Naive thymus-derived CD8-positive, alpha-beta T cell (primary cell): ENCODE results near the gene ZKSCAN1. TPM values are rescaled to one million over a fixed set of nuclear protein-coding genes. Genes with fewer than 3 reads are reported as not detected.
A peak's percentile ranks its signal among the peaks of the same experiment; 100 is the strongest.

ENCODE experiments used
- ATAC-seq, 2 donors: fragments of 150-1000 bp; cut with Tn5 transposase in 1 of 2; sonication (Bioruptor Pico), chemical (Tn5 transposase) in 1 of 2; 1 replicate in 1 of 2; 2 replicates in 1 of 2; pipeline ENCODE4 v1.10.0; 2021; ENCODE audit warnings: mild to moderate bottlenecking in 2 of 2, moderate library complexity in 2 of 2
- POLR2A ChIA-PET: fragments of 350-600 bp; sonication (Branson Sonifier 250); formaldehyde crosslinking; loops from one replicate; lab custom pipeline; 2021; ENCODE audit warnings: antibody characterized with exemption; lab: Charles Lee
- DNase-seq, 10 donors: peaks; one replicate each; pipeline versions ENCODE4 v3.0.0 to v3.0.0-alpha.2; 2020 to 2022
- H3K27ac Mint-ChIP-seq, 10 donors: one replicate each; pipeline ENCODE4 v1.8.0; 2020 to 2022; ENCODE audit warnings: mild to moderate bottlenecking in 10 of 10, mixed read lengths in 10 of 10, moderate library complexity in 4 of 10, inconsistent platforms in 1 of 10
- H3K27me3 Mint-ChIP-seq, 5 donors: one replicate each; pipeline ENCODE4 v1.8.0; 2021 to 2022; ENCODE audit warnings: mixed read lengths in 5 of 5
- H3K36me3 Mint-ChIP-seq, 3 donors: one replicate each; pipeline ENCODE4 v1.8.0; 2020 to 2022; ENCODE audit warnings: mixed read lengths in 3 of 3, mild to moderate bottlenecking in 2 of 3, inconsistent platforms in 1 of 3
- H3K4me1 Mint-ChIP-seq, 4 donors: one replicate each; pipeline ENCODE4 v1.8.0; 2021 to 2022; ENCODE audit warnings: mixed read lengths in 4 of 4
- H3K4me3 Mint-ChIP-seq, 10 donors: one replicate each; pipeline ENCODE4 v1.8.0; 2020 to 2022; ENCODE audit warnings: mild to moderate bottlenecking in 10 of 10, mixed read lengths in 10 of 10, moderate library complexity in 6 of 10, inconsistent platforms in 1 of 10
- H3K9me3 Mint-ChIP-seq, 9 donors: one replicate each; pipeline ENCODE4 v1.8.0; 2020 to 2022; ENCODE audit warnings: mixed read lengths in 9 of 9, mild to moderate bottlenecking in 3 of 9, inconsistent platforms in 1 of 9, moderate library complexity in 1 of 9
- polyA plus RNA-seq, 3 donors: library from polyadenylated mRNA; unstranded; fragments of 300-500 nt; fragmentation: Illumina TruSeq; gene quantifications; one replicate each; pipeline ENCODE4 v1.2.3, GENCODE V29; 2021
- total RNA-seq, 8 experiments: library from RNA in 2 of 8; stranded (reverse) in 2 of 8; gene quantifications; one replicate each; pipeline ENCODE4 v1.2.3 and lab custom pipeline; 2021 to 2026

ZKSCAN1 gene
- total and polyA plus RNA-seq, 5 experiments from 2014 or later: 39.1 to 108 (median 63.6) TPM

DNA sequence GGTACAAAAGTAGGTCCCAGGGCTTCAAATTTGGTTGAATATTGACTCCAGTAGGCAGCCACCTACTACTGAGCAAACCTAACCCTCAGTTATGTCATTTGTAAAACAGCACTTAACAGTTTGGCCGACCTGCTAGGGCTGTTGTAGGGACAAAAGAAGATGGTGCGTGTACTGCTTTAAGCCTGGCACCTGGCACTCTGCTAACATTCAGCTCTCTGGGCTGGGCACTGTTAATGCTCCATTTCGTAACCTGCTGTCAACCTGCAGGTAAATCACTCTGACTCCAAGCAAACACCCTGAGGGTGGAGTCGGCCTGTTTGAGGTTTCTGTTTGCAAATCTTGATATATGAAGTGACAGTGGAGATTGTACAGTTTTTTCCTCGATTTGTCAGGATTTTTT, 7.2 kb downstream of the ZKSCAN1 start:
- H3K4me1 Mint-ChIP-seq: peaks cover 11 to 39% (median 36%) of the 10 kb centered on the region in 4 donors
- ATAC-seq (no peak), DNase-seq (no peak)
- no peaks in the 10 kb centered on the region for H3K9me3 Mint-ChIP-seq
- no peaks in the 10 kb centered on the region for H3K27me3 Mint-ChIP-seq
- H3K27ac Mint-ChIP-seq: no peak overlapping the region
- H3K36me3 Mint-ChIP-seq: peaks cover 0 to 75% (median 5%) of the 10 kb centered on the region in 3 donors
- H3K4me3 Mint-ChIP-seq: no peak overlapping the region
- POLR2A ChIA-PET: no interaction called here

DNA sequence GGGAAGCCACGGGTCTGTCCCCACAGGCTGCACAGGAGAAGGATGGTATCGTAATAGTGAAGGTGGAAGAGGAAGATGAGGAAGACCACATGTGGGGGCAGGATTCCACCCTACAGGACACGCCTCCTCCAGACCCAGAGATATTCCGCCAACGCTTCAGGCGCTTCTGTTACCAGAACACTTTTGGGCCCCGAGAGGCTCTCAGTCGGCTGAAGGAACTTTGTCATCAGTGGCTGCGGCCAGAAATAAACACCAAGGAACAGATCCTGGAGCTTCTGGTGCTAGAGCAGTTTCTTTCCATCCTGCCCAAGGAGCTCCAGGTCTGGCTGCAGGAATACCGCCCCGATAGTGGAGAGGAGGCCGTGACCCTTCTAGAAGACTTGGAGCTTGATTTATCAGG, 8.1 kb downstream of the ZKSCAN1 start:
- Mint-ChIP-seq H3K27me3 (no peaks in the 10 kb centered on the region), H3K36me3 (peaks cover 0 to 76% (median 4%) of the 10 kb centered on the region in 3 donors), H3K27ac (peak overlapping the region in 2 of 10 donors; percentile 22 to 44), H3K4me3 (no peak overlapping the region), H3K4me1 (peaks cover 8 to 32% (median 29%) of the 10 kb centered on the region in 4 donors), H3K9me3 (no peaks in the 10 kb centered on the region)
- DNase-seq (no peak), ATAC-seq (no peak)
- POLR2A ChIA-PET: no interaction called here

DNA sequence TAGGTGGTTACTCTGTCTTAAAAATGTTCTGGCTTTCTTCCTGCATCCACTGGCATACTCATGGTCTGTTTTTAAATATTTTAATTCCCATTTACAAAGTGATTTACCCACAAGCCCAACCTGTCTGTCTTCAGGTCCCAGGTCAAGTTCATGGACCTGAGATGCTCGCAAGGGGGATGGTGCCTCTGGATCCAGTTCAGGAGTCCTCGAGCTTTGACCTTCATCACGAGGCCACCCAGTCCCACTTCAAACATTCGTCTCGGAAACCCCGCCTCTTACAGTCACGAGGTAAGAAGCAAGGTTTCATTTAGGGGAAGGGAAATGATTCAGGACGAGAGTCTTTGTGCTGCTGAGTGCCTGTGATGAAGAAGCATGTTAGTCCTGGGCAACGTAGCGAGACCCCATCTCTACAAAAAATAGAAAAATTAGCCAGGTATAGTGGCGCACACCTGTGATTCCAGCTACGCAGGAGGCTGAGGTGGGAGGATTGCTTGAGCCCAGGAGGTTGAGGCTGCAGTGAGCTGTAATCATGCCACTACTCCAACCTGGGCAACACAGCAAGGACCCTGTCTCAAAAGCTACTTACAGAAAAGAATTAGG, 8.7 kb downstream of the ZKSCAN1 start:
- POLR2A ChIA-PET: interaction anchor here (1.9 kb wide), 1 partner anchor 9 kb away, joined by 7 read pairs; the partner anchor contains the start of gene ZKSCAN1
- H3K27me3 Mint-ChIP-seq: no peaks in the 10 kb centered on the region
- DNase-seq (no peak), ATAC-seq (no peak)
- no peaks in the 10 kb centered on the region for H3K9me3 Mint-ChIP-seq
- H3K4me1 Mint-ChIP-seq: peaks cover 7 to 26% (median 23%) of the 10 kb centered on the region in 4 donors
- peaks cover 0 to 75% (median 3%) of the 10 kb centered on the region in 3 donors for H3K36me3 Mint-ChIP-seq
- no peak overlapping the region for H3K4me3 Mint-ChIP-seq
- H3K27ac Mint-ChIP-seq: no peak overlapping the region

DNA sequence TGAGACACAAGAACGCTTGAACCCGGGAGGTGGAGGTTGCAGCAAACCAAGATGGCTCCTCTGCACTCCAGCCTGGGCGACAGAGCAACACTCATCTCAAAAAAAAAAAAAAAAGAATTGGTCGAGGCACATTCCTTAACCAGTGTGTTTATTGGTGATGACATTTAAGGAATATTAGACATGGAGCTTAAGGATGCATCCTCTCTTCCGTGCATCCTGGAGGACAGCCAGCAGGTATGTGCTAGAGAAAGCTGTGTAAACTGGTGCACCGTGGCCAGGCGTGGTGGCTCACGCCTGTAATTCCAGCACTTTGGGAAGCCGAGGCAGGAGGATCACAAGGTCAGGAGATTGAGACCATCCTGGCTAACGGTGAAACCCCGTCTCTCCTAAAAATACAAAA, 11.8 kb downstream of the ZKSCAN1 start:
- H3K9me3 Mint-ChIP-seq: no peaks in the 10 kb centered on the region
- POLR2A ChIA-PET: interaction anchor here (0.7 kb wide), 2 partner anchors 11 to 72 kb away, joined by 3 to 5 read pairs; no protein-coding TSS in a partner anchor
- no peak overlapping the region for H3K27ac Mint-ChIP-seq
- no peaks in the 10 kb centered on the region for H3K27me3 Mint-ChIP-seq
- no peak overlapping the region for H3K4me3 Mint-ChIP-seq
- peaks cover 0 to 10% (median 5%) of the 10 kb centered on the region in 4 donors for H3K4me1 Mint-ChIP-seq
- H3K36me3 Mint-ChIP-seq: peaks cover 0 to 89% (median 10%) of the 10 kb centered on the region in 3 donors
- DNase-seq (no peak), ATAC-seq (no peak)

DNA sequence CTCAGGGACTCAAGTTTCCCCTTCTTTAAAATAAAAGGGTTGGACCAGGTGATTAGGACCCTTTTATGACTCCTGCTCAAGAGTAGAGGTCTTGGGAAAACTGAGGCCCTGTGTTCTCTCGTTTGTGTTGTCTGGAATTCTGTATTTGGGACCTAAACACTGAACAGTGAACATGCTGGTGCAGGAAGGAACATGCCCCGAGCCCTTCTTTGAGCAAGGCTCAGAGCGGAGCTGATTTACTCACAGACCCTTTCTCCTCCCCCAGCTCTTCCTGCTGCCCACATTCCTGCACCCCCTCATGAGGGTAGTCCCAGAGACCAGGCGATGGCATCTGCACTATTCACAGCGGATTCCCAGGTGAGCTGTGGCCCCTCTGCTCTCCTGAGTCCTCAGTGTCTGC, 14.2 kb downstream of the ZKSCAN1 start:
- POLR2A ChIA-PET: interaction anchor here (0.6 to 1.0 kb wide), 2 partner anchors 15 to 252 kb away, joined by 3 read pairs; no protein-coding TSS in a partner anchor
- no peaks in the 10 kb centered on the region for H3K27me3 Mint-ChIP-seq
- ATAC-seq (no peak), DNase-seq (no peak)
- H3K4me3 Mint-ChIP-seq: no peak overlapping the region
- peaks cover 0 to 3% (median 0%) of the 10 kb centered on the region in 4 donors for H3K4me1 Mint-ChIP-seq
- H3K36me3 Mint-ChIP-seq: peaks cover 4 to 89% (median 17%) of the 10 kb centered on the region in 3 donors
- no peaks in the 10 kb centered on the region for H3K9me3 Mint-ChIP-seq
- H3K27ac Mint-ChIP-seq: peak overlapping the region in 2 of 10 donors; percentile 9 to 48

DNA sequence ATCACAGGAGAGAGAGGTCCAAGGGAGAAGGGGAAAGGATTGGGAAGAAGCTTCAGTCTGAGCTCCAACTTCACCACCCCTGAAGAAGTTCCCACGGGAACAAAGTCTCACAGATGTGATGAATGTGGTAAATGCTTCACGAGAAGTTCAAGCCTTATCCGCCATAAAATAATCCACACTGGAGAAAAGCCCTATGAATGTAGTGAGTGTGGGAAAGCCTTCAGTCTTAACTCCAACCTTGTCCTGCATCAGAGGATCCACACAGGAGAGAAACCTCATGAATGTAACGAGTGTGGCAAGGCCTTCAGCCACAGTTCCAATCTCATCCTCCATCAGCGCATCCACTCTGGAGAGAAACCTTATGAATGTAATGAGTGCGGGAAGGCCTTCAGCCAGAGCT, 18.1 kb downstream of the ZKSCAN1 start:
- POLR2A ChIA-PET: no interaction called here
- Mint-ChIP-seq H3K27me3 (no peaks in the 10 kb centered on the region), H3K4me3 (no peak overlapping the region), H3K36me3 (peaks cover 4 to 84% (median 28%) of the 10 kb centered on the region in 3 donors), H3K9me3 (no peaks in the 10 kb centered on the region), H3K4me1 (peaks cover 0 to 3% (median 0%) of the 10 kb centered on the region in 4 donors), H3K27ac (no peak overlapping the region)
- no peak for ATAC-seq
- DNase-seq: no peak

DNA sequence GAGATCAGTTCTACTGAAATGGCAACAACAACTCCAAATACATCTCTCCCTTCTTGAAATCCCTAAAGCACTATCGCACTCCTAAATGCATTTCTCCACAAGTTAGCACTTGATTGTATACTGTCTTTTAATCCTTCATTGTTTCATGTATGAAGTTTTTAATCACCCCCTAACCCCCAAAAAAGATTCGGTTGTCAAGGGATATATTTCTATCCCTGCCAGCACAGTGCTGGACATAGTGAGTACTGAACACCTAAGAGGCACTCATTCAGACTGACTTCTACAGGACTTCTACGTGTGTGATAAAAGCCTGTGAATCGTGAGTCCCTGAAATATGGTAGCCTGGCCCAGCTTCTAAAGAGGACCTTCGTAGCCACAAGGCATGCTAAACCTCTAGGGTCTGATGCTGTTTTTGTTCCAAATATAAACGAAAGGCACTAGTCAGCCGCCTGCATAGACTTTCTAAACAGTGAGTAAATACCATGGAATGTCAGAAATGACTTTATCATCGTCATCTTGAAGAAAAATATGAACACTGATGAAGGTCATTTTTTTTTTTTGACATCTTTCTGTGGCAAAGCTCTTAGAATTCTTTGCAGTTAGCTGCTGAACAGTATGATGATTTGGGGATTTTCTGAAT, 19.6 kb downstream of the ZKSCAN1 start:
- peaks cover 0 to 3% (median under 1%) of the 10 kb centered on the region in 4 donors for H3K4me1 Mint-ChIP-seq
- H3K9me3 Mint-ChIP-seq: no peaks in the 10 kb centered on the region
- POLR2A ChIA-PET: no interaction called here
- H3K36me3 Mint-ChIP-seq: peaks cover 4 to 75% (median 28%) of the 10 kb centered on the region in 3 donors
- DNase-seq (no peak), ATAC-seq (no peak)
- no peaks in the 10 kb centered on the region for H3K27me3 Mint-ChIP-seq
- no peak overlapping the region for H3K27ac Mint-ChIP-seq
- H3K4me3 Mint-ChIP-seq: no peak overlapping the region

DNA sequence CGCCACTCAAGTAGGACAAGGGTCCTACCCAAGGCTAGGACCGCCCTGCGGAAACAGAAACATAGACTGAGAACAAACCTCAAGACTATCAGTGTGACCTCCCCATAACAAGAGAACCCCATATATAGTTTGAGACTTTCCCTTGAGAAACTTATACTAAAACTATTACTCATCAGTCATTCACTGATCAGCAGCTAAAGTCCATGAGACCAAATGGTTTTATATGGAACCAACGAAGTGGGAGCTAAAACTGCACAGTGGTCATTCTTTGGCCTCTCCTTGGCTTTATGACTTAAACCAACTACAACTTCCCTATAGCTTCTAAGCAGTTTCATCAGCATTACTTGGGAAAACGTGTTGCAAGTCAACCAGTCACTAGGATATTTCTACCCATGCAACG, 20.5 kb downstream of the ZKSCAN1 start:
- Mint-ChIP-seq H3K27ac (no peak overlapping the region), H3K9me3 (no peaks in the 10 kb centered on the region), H3K4me1 (peaks cover under 1 to 9% (median 8%) of the 10 kb centered on the region in 4 donors), H3K4me3 (no peak overlapping the region), H3K27me3 (no peaks in the 10 kb centered on the region), H3K36me3 (peaks cover 4 to 66% (median 26%) of the 10 kb centered on the region in 3 donors)
- DNase-seq (no peak), ATAC-seq (no peak)
- POLR2A ChIA-PET: interaction anchor here (0.7 kb wide), 1 partner anchor 76 kb away, joined by 3 read pairs; no protein-coding TSS in a partner anchor

DNA sequence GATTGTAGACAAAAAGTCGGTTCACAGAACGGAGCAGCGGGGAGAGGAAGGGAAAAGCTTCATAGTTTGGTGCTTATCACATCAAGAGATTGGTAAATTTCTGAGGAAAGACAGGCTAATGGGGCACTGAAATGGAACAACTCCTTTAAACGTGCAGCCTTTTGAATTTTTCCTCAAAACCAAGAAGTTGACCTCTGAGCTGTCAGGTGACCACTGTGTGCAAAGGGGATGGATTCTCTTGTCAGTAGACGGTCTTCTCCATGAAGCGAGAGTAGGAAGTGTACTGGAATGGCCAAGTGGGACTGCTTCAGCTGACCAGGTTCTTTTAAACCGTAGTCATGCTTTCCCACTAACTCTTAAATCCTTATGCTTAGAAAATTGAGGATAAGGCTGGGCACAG, 22.9 kb downstream of the ZKSCAN1 start:
- POLR2A ChIA-PET: interaction anchor here (1.3 kb wide), 1 partner anchor 37 kb away, joined by 3 read pairs; no protein-coding TSS in a partner anchor
- H3K27me3 Mint-ChIP-seq: no peaks in the 10 kb centered on the region

DNA sequence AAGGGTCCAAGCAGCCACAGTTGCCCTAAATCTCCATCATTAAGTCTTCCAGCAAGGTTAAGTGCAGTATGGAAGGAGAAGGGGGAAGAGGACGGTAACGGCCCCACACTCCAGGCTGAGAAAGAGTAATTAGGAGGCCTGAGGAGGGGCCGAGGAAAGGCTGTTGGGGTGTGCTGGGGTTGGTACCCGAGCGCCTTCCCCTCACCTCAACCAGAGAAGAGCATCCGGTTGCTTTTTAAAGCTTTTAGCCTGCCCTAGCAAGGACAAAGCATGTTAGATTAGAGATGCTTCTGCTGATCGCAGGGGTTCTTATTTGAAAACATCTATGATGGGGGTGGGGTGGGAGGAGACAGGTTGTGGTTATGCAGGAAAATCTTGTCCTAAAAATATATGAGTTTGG, 25.2 kb downstream of the ZKSCAN1 start:
- peaks cover 0 to 19% (median 6%) of the 10 kb centered on the region in 3 donors for H3K36me3 Mint-ChIP-seq
- no peak for DNase-seq
- H3K4me1 Mint-ChIP-seq: peaks cover 5 to 24% (median 21%) of the 10 kb centered on the region in 4 donors
- peak; percentile 47 to 68 for ATAC-seq
- no peaks in the 10 kb centered on the region for H3K9me3 Mint-ChIP-seq
- peak overlapping the region in 8 of 10 donors; percentile 20 to 70 (median 52) for H3K27ac Mint-ChIP-seq
- POLR2A ChIA-PET: interaction anchor here (0.6 to 1.9 kb wide), 2 partner anchors 9 to 29 kb away, joined by 5 to 7 read pairs; partner anchors contain the start of gene ZSCAN21
- H3K4me3 Mint-ChIP-seq: no peak overlapping the region
- no peaks in the 10 kb centered on the region for H3K27me3 Mint-ChIP-seq

More for the DNA sequence above, 22.9 kb downstream of the ZKSCAN1 start:
- Mint-ChIP-seq H3K27ac (peak overlapping the region in 1 of 10 donors; percentile 41), H3K36me3 (peaks cover under 1 to 42% (median 16%) of the 10 kb centered on the region in 3 donors), H3K4me1 (peaks cover 3 to 21% (median 19%) of the 10 kb centered on the region in 4 donors), H3K4me3 (no peak overlapping the region), H3K9me3 (no peaks in the 10 kb centered on the region)
- DNase-seq: no peak
- no peak for ATAC-seq

DNA sequence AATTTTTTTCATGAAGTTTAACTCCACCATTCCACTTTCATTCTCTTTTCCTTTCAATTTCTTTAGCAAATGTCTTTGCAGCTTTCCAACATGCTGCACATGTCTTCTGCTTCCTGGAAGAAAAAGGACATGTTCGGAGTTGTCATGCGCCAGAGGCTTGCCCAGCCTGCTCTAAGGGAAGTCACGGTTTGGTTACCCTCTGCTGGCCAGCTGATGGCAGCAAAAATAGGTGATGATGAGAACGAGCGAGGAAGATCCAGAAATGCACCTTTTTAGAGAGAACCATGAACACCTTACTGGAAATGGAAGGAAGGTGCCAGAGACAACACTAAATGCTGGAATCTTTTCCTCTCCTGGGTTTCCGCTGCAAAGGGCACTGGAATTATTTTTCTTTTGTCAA, 29.3 kb downstream of the ZKSCAN1 start:
- H3K4me3 Mint-ChIP-seq: peak overlapping the region in 4 of 10 donors; percentile 6 to 30 (median 8)

DNA sequence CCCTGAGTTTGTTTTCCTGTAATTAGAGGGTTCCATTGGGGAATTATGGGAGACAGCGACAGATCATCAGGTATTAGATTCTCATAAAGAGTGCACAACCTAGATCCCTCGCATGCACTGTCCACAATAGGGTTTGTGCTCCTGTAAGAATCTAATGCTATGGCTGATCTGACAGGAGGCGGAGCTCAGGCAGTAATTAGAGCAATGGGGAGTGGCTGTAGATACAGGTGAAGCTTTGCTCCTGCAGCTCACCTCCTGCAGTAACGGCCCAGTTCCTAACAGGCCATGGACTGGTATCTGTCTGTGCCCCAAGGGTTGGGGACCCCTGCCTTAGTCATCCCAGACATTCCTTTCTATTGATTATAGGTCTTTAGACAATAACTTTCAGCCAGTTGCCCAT, 33.3 kb downstream of the ZKSCAN1 start:
- no peak for ATAC-seq
- Mint-ChIP-seq H3K27me3 (no peaks in the 10 kb centered on the region), H3K27ac (peak overlapping the region; percentile 16 to 99 (median 97)), H3K36me3 (peaks cover 0 to 2% (median 0%) of the 10 kb centered on the region in 3 donors), H3K4me3 (peak overlapping the region; percentile 39 to 98 (median 94)), H3K4me1 (peaks cover 9 to 27% (median 19%) of the 10 kb centered on the region in 4 donors), H3K9me3 (no peaks in the 10 kb centered on the region)
- POLR2A ChIA-PET: interaction anchor here (1.0 to 1.6 kb wide), 5 partner anchors 27 to 100 kb away, joined by 3 to 7 read pairs (median 5); partner anchors contain the start of genes LAMTOR4 and ZKSCAN1
- no peak for DNase-seq

More for the DNA sequence above, 29.3 kb downstream of the ZKSCAN1 start:
- Mint-ChIP-seq H3K27me3 (no peaks in the 10 kb centered on the region), H3K27ac (peak overlapping the region in 2 of 10 donors; percentile 24 to 53), H3K9me3 (no peaks in the 10 kb centered on the region), H3K36me3 (no peaks in the 10 kb centered on the region), H3K4me1 (peaks cover 5 to 33% (median 24%) of the 10 kb centered on the region in 4 donors)
- POLR2A ChIA-PET: interaction anchor here (0.7 kb wide), 2 partner anchors 37 to 669 kb away, joined by 3 to 4 read pairs; no protein-coding TSS in a partner anchor
- no peak for DNase-seq
- no peak for ATAC-seq
